C4-2B (cell line): Measurements from ENCODE around the gene INTS6L.

Source experiments
- CTCF ChIP-seq: fragments of 450-650 bp; conservative IDR thresholded peaks from 2 replicates; pipeline ENCODE4 v1.5.1; 2017; ENCODE audit warnings: mild to moderate bottlenecking
- ZFX ChIP-seq: fragments of 450-650 bp; IDR thresholded peaks from 2 replicates; pipeline ENCODE4 v1.6.1; 2017

GRCh38 chrX:135572436-135572835, 52.0 kb downstream of the INTS6L start:
- TF ChIP-seq CTCF (peak; percentile 51), ZFX (no peak)
